ELR (cell line): ENCODE results near the gene MMP24OS.

Source experiments
- DNase-seq: peaks from one replicate; pipeline ENCODE4 v3.0.0-alpha.2; 2015; ENCODE audit warnings: low read depth

Gene MMP24OS

GRCh38 chr20:35306931-35307517 is 29.1 kb upstream of the MMP24OS start:
- DNase-seq = peak; percentile 95

DNA sequence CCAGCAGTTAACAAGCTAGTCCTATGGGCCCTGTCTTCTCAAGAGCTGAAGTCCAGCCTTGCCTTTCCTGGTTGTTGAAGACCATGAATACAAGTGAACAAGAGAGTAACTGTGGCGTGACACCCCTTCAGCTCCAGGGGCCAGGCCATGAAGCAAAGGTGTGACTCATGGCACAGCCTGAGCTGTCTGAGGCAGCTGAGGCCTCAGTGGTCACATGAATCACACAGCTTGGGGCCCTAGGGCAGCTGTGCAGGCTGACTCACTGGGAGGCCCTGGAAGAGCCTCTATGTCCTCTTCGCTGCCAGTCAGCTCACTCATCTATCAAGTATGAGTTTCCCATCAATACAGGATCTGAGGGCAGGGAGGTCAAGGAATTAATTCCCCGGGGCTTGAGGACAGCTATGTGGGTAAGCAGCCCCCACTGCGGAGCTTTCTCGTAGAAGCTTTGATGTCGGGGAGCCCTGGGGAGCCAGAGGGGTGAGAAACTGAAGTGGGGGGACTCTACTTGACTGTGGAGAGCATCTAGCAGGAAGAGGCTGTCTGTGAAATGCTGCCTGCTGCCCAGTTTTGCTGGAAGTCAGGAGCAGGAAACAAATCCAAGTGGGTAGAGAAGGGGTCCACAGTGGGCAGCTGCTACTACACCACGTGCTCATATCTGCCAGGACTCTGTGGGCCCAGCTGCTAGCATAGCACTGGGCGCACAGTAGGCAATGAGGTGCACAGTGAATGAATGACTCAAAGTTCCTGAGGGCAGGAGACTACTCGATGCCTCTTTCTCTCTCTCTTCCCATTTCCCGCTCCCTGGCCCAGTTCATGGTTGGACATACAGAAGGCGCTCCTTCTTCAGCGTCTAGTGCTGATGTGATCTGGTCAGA is 28.0 kb upstream of the MMP24OS start:
- DNase-seq = peak; percentile 100

DNA sequence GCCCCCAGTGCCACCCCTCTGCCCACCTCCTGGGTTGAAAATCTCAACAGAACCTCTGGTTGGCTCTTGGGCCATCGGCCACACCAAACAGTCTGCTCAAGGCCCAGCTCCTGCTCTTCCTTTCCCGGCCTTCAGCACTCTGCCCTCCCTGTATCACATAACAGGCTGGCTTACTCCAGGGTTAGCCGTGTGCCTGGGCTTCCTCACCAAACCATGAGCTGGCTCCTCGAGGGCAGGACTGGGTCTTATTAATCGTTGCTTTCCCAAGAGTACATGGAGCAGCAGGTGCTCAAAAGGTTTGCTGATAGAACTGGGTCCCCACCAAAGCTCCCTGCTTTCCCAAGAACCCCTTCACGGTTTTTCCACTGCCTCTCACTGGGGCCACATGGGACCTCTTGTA is 27.0 kb upstream of the MMP24OS start:
- DNase-seq = peak; percentile 44

- DNase-seq = peak; percentile 97
Observed at GRCh38 chr20:35303735-35304491, 26.0 kb upstream of the MMP24OS start.

DNA sequence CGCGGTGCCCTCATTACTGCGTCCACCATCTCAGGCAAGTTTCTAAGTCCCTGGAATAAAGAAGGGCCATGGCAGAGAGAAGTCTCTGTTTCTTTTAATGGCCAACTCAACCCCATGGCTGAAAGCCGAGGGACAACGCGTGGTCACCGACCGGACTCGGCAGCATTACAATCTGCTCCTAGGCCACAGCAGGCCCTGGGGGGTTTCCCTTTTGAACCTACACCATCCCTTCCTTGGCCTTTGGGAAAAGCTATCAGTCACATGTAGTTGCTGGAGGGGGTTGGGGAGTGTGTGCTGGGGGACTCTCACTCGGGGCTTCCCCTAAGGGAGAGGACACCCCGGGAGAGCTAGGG is 25.4 kb upstream of the MMP24OS start:
- no peak for DNase-seq

DNA sequence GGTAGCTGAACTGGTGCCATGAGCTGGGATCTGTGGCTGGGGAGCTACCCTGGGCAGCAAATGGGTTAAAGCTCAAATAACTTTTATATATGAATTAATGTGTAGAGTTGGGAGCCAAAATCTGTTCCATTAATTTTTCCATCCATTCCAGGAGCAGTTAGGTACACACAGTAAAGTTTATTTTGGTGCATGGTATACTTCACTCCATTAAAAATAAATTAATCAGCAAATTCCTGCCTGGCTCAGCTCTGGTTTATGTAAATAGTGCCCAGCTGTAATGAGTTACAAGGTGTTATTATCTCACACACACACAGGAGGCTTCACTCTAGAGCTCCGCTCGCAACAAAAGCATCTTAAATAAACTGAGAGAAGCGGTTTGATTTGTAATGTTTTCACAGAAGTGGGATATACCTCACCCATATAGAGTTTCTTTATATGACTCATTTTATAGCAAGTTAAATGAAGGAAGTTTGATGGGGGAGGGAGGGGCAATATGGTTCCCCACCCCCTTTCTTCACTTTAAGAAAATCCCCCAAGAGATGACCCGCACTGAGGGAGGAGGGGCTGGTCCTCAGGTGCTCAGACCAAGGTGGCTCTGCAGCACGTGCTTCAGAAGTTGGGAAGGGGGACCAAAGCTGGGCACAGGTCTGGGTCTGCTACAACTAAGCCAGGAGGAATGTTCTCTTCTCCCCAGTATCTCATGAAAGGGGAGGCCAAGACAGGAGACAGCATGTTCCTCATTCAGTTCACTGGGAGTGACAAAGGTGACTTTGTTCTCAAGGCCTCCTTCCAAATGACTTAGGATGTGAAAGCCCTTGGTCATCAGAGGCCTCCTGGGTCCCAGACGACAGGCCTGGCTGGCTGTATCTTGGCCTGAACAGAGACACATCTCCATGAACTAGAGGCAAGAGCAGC is 24.8 kb upstream of the MMP24OS start:
- DNase-seq = peak; percentile 78

DNA sequence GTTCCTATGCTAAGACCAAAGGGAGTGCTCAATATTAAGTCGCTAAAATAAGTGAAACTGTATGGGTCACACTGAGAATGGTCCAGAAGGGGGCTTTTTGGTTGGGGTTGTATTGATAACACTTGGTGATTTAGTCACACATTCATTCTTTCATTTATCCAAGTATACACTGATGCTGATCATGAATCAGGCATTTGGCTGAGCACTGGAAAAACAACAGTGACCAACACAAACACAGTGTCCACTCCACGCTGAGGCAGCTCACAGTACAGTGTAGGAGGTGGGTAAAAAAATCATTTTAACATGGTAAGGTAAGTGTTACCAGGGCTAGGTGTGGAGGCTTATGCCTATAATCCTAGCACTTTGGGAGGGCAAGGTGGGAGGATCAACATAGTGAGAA is 23.5 kb upstream of the MMP24OS start:
- no peak for DNase-seq

DNA sequence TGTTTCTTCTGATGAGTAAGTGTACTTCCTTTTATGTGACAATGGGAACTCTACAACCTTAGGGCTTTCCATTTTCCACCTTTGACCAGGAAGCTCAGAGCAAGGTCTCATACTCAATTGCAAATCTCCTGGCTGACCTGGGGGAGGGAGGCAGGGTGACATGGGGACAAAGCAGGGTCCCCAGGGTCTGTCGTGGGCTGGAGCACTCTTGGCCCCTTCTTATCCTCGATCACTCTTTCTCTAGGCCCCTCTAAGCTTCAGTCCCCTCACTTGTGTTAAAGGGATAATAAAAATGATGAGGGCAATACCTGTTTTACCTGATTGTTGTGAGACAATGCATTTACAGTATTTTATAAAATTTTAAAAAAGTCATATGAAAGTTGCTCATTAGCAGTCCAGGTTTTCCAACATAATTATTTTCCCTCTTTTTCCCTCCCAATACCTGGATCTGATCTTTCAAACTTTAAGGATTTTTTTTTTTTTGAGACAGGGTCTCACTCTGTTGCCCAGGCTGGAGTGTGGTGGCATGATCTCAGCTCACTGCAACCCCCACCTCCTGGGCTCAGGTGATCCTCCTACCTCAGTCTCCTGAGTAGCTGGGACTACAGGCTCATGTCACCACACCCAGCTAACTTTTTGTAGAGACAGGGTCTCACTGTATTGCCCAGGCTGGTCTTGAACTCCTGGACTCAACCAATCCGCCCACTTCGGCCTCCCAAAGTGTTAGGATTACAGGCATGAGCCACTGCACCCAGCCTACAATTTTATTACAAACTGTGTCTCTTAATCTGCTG is 22.7 kb upstream of the MMP24OS start:
- no peak for DNase-seq

GRCh38 chr20:35299780-35300179 is 21.9 kb upstream of the MMP24OS start:
- no peak for DNase-seq

DNA sequence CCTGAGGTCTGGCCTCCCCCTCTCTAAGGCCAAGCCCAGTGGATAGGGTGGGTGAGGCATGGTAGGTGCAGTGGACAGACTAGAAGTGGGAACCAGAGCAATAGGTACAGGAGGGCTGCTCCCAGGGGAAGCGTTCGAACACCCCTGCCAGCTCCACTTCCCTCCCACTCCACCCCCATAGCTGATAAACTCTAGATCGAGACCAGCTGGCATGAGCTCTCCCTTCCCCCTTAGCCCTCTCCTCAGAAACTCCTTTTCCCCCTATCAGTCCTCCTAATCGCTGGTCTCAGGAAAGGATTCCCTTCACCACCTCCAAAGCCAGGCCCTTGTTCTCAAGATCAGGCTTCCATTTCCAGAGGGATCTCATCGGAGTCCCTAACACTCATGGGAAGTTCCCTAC is 20.3 kb upstream of the MMP24OS start:
- no peak for DNase-seq

- no peak for DNase-seq
Observed at GRCh38 chr20:35297740-35298139, 19.8 kb upstream of the MMP24OS start.

- peak; percentile 66 for DNase-seq
Observed at GRCh38 chr20:35297155-35297554, 19.2 kb upstream of the MMP24OS start.

- no peak for DNase-seq
Observed at GRCh38 chr20:35296101-35296554, 18.2 kb upstream of the MMP24OS start.

GRCh38 chr20:35295674-35296073 is 17.8 kb upstream of the MMP24OS start:
- no peak for DNase-seq

- DNase-seq = no peak
Observed at GRCh38 chr20:35295058-35295457, 17.1 kb upstream of the MMP24OS start.

- DNase-seq = no peak
Observed at GRCh38 chr20:35294293-35294685, 16.4 kb upstream of the MMP24OS start.

GRCh38 chr20:35293303-35294292 is 15.7 kb upstream of the MMP24OS start:
- no peak for DNase-seq

DNA sequence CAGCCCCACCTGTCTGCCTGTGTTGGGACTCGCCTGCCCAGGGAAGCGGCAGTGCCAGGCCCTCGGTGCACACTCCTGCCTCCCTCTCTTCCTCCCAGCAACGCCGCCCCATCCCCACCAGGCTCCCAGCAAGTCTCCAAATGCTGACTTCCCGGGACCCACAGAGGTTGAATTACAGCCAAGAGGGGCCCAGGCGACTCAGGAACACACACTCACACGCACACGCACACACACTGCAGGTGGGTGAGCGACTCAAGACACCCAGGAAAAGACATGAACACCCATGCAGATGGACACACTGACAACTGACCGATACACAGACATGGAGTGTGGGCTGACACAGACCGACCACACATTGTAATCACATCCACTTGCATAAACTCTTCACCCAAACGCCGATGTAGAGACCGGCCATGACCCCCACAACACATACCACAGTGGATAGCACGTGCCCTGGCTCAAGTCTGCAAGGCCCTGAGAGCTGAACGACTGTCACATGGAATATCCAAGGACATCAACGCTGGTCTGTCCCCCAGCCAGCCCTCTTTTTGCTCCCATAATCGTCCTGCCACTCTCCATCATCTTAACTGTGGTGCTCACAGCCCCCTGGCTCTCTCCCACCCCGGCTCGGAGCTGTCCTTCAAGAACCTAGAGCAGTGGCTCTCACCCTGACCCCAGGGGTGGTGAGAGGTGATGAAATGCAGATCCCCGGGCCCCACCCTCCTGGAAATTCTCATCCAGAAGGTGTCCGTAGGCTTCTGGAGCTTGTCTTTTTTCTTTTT is 14.8 kb upstream of the MMP24OS start:
- DNase-seq = no peak
